ENCODE data around the gene LIFR. TPM values are rescaled to one million over a fixed set of nuclear protein-coding genes. Genes with fewer than 3 reads are reported as not detected.
A peak's percentile ranks its signal among the peaks of the same experiment; 100 is the strongest.

Gene LIFR
- total and polyA plus RNA-seq, 2 experiments from 2014 or later: 50.2 to 83.8 TPM

- TF ChIP-seq EZH2phosphoT487 (IDR thresholded peaks at IDR 0.05; ENCODE audit: low read depth, severe bottlenecking, unreplicated experiment) (no peak), CTCF (IDR thresholded peaks at IDR 0.05; ENCODE audit: poor library complexity) (peak; percentile 42)
- DNase-seq (ENCODE audit: low spot score): peak; percentile 49
- H3K27ac ChIP-seq: no peak overlapping the region
These were observed 40.8 kb downstream of the LIFR start for GRCh38 chr5:38515646-38516045.

GRCh38 chr5:38515092-38515491 is 41.4 kb downstream of the LIFR start:
- DNase-seq (ENCODE audit: low spot score): no peak
- Histone ChIP-seq H3K4me3 (no peak overlapping the region), H3K27ac (no peak overlapping the region), H3K79me2 (no peaks in the 10 kb centered on the region), H3K4me2 (no peak overlapping the region), H2AFZ (no peak overlapping the region), H3K9me2 (replicated peaks; ENCODE audit: insufficient read depth) (no peaks in the 10 kb centered on the region), H3K27me3 (no peaks in the 10 kb centered on the region), H3K36me3 (replicated peaks; ENCODE audit: insufficient read depth, low read depth) (no peaks in the 10 kb centered on the region), H4K20me1 (ENCODE audit: insufficient read depth, poor library complexity, severe bottlenecking) (no peaks in the 10 kb centered on the region), H3K9me3 (ENCODE audit: low read depth) (no peaks in the 10 kb centered on the region), H3K4me1 (ENCODE audit: insufficient read depth) (no peaks in the 10 kb centered on the region)
- WGBS (ENCODE audit: low lambda C conversion rate, missing lambda C conversion rate): 76% methylated on average over 3 of the region's 3 CpGs
- TF ChIP-seq CTCF (IDR thresholded peaks at IDR 0.05; ENCODE audit: poor library complexity): no peak
- TF ChIP-seq EZH2phosphoT487 (IDR thresholded peaks at IDR 0.05; ENCODE audit: low read depth, severe bottlenecking, unreplicated experiment): no peak
- no peak for TF ChIP-seq EZH2 (IDR thresholded peaks at IDR 0.05; ENCODE audit: borderline replicate concordance)

More at GRCh38 chr5:38515646-38516045, 40.8 kb downstream of the LIFR start:
- 67% methylated on average over 2 of the region's 2 CpGs for WGBS (ENCODE audit: low lambda C conversion rate, missing lambda C conversion rate)
- H3K36me3 ChIP-seq (replicated peaks; ENCODE audit: insufficient read depth, low read depth): no peaks in the 10 kb centered on the region
- H3K4me3 ChIP-seq: no peak overlapping the region
- no peaks in the 10 kb centered on the region for H3K79me2 ChIP-seq
- no peaks in the 10 kb centered on the region for H4K20me1 ChIP-seq (ENCODE audit: insufficient read depth, poor library complexity, severe bottlenecking)
- no peaks in the 10 kb centered on the region for H3K9me3 ChIP-seq (ENCODE audit: low read depth)
- H3K4me1 ChIP-seq (ENCODE audit: insufficient read depth): no peaks in the 10 kb centered on the region
- no peaks in the 10 kb centered on the region for H3K9me2 ChIP-seq (replicated peaks; ENCODE audit: insufficient read depth)
- H2AFZ ChIP-seq: no peak overlapping the region
- no peaks in the 10 kb centered on the region for H3K27me3 ChIP-seq
- H3K4me2 ChIP-seq: no peak overlapping the region

- no peaks in the 10 kb centered on the region for H3K9me2 ChIP-seq (replicated peaks; ENCODE audit: insufficient read depth)
- H3K36me3 ChIP-seq (replicated peaks; ENCODE audit: insufficient read depth, low read depth): no peaks in the 10 kb centered on the region
- no peak overlapping the region for H2AFZ ChIP-seq
- WGBS (ENCODE audit: low lambda C conversion rate, missing lambda C conversion rate): 62% methylated on average over 5 of the region's 5 CpGs
- TF ChIP-seq CTCF (IDR thresholded peaks at IDR 0.05; ENCODE audit: poor library complexity) (no peak), EZH2 (IDR thresholded peaks at IDR 0.05; ENCODE audit: borderline replicate concordance) (no peak), EZH2phosphoT487 (IDR thresholded peaks at IDR 0.05; ENCODE audit: low read depth, severe bottlenecking, unreplicated experiment) (no peak)
- H3K79me2 ChIP-seq: peaks cover 3% of the 10 kb centered on the region
- DNase-seq (ENCODE audit: low spot score): no peak
- H4K20me1 ChIP-seq (ENCODE audit: insufficient read depth, poor library complexity, severe bottlenecking): no peaks in the 10 kb centered on the region
- H3K27me3 ChIP-seq: no peaks in the 10 kb centered on the region
- no peaks in the 10 kb centered on the region for H3K9me3 ChIP-seq (ENCODE audit: low read depth)
- no peaks in the 10 kb centered on the region for H3K4me1 ChIP-seq (ENCODE audit: insufficient read depth)
- H3K4me3 ChIP-seq: no peak overlapping the region
- no peak overlapping the region for H3K4me2 ChIP-seq
- H3K27ac ChIP-seq: peak overlapping the region; percentile 41
These were observed 47.3 kb downstream of the LIFR start for GRCh38 chr5:38509185-38509584.

GRCh38 chr5:38506302-38506701 is 50.1 kb downstream of the LIFR start:
- peaks cover 3% of the 10 kb centered on the region for H3K79me2 ChIP-seq
- H3K9me2 ChIP-seq (replicated peaks; ENCODE audit: insufficient read depth): no peaks in the 10 kb centered on the region
- H3K4me3 ChIP-seq: no peak overlapping the region
- 88% methylated on average over 3 of the region's 3 CpGs for WGBS (ENCODE audit: low lambda C conversion rate, missing lambda C conversion rate)
- TF ChIP-seq CTCF (IDR thresholded peaks at IDR 0.05; ENCODE audit: poor library complexity): no peak
- TF ChIP-seq EZH2 (IDR thresholded peaks at IDR 0.05; ENCODE audit: borderline replicate concordance): no peak
- no peak for TF ChIP-seq EZH2phosphoT487 (IDR thresholded peaks at IDR 0.05; ENCODE audit: low read depth, severe bottlenecking, unreplicated experiment)
- H3K9me3 ChIP-seq (ENCODE audit: low read depth): no peaks in the 10 kb centered on the region
- no peak overlapping the region for H3K4me2 ChIP-seq
- H3K4me1 ChIP-seq (ENCODE audit: insufficient read depth): no peaks in the 10 kb centered on the region
- no peaks in the 10 kb centered on the region for H3K36me3 ChIP-seq (replicated peaks; ENCODE audit: insufficient read depth, low read depth)
- H3K27ac ChIP-seq: no peak overlapping the region
- H3K27me3 ChIP-seq: no peaks in the 10 kb centered on the region
- no peak for DNase-seq (ENCODE audit: low spot score)
- no peak overlapping the region for H2AFZ ChIP-seq
- H4K20me1 ChIP-seq (ENCODE audit: insufficient read depth, poor library complexity, severe bottlenecking): no peaks in the 10 kb centered on the region

Data from hepatocyte (in vitro differentiated cells).